ENCODE results near the gene BCL2. TPM values are rescaled to one million over a fixed set of nuclear protein-coding genes. Genes with fewer than 3 reads are reported as not detected.
A peak's percentile ranks its signal among the peaks of the same experiment; 100 is the strongest.

Gene BCL2
- total RNA-seq, 2 donors from 2014 or later, result 56.5 to 83.5 TPM

GRCh38 chr18:63138436-63139340, 180.9 kb downstream of the BCL2 start:
- peaks cover 14 to 49% of the 10 kb centered on the region in 2 donors for H3K36me3 Mint-ChIP-seq
- ATAC-seq, result peak; percentile 48 to 52
- peak overlapping the region; percentile 75 to 83 for H3K27ac Mint-ChIP-seq
- DNase-seq (ENCODE audit: low spot score in 2 of 2), result no peak
- H3K9me3 Mint-ChIP-seq, result peaks cover 3 to 35% of the 10 kb centered on the region in 2 donors

DNA sequence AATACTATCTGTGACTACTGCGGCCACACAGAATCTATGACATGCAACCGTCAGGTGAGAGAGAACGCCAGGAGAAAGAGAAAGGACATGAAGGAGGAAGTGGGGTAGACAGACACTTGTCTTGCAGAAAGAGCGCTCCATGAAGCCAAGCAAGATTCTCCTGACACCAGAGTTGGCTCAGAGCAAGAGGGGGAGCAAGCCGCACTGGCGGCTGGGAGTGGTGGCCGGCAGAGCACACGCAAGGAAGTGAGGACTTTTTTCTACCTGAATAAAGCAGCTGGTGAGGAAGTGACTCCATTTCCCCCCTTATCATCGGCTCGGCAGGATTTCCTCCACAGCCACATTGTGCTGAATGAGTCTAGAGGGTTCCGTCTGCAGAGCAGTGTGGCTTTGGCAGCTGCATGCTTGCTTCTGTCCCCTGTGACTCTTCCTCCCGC, 181.6 kb downstream of the BCL2 start:
- ATAC-seq (peak; percentile 80 to 89), DNase-seq (ENCODE audit: low spot score in 2 of 2) (no peak)
- Mint-ChIP-seq H3K9me3 (peaks cover 3 to 35% of the 10 kb centered on the region in 2 donors), H3K36me3 (peaks cover 14 to 49% of the 10 kb centered on the region in 2 donors), H3K27ac (peak overlapping the region; percentile 83 to 85)

DNA sequence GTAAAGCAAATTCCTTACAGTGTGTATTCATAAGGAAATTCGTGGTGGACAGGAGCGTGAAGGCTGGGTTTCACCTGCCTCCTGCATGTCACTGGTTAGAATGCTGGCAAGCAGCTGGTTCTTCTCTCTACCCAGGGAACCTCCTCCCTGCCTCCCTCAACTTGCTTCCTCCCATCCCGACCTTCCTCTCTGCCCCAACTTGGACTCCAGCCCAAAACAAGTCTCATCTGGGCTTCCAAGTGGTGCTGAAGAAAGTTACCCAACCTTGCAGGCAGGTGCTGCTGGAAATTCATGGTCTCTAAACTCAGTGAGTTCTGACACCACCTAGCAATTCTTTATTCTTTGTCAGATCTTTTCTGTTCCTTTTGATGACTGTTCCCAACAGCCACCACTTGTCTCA, 184.5 kb downstream of the BCL2 start:
- no peak for ATAC-seq
- peaks cover under 1 to 30% of the 10 kb centered on the region in 2 donors for H3K36me3 Mint-ChIP-seq
- H3K9me3 Mint-ChIP-seq, result peaks cover 0 to 23% of the 10 kb centered on the region in 2 donors
- peak overlapping the region in 1 of 2 donors; percentile 1 for H3K27ac Mint-ChIP-seq
- DNase-seq (ENCODE audit: low spot score in 2 of 2), result no peak

DNA sequence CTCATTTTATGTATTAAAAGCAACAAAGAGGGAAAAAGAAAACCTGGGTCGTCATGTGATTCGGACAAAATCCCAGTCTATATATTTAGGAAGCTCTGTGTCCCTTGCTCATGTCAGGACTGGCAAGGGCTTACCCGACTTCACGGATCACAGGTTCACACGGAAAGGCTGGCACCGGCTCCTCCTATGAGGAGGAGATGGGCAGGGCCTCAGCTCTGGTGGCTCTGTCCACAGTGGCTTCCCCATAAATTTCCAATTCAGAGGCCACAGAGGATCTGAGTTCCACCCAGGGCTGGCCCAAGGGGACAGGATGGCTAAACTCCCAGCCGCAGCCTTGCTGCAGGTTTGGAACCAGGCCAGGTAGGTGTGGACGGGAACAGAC, 186.8 kb downstream of the BCL2 start:
- peaks cover 0 to 19% of the 10 kb centered on the region in 2 donors for H3K9me3 Mint-ChIP-seq
- peak overlapping the region in 1 of 2 donors; percentile 38 for H3K27ac Mint-ChIP-seq
- peaks cover 0 to 29% of the 10 kb centered on the region in 2 donors for H3K36me3 Mint-ChIP-seq
- ATAC-seq, result no peak
- no peak for DNase-seq (ENCODE audit: low spot score in 2 of 2)

GRCh38 chr18:63131959-63132818, 187.4 kb downstream of the BCL2 start:
- Mint-ChIP-seq H3K36me3 (peaks cover 0 to 32% of the 10 kb centered on the region in 2 donors), H3K9me3 (peaks cover 0 to 18% of the 10 kb centered on the region in 2 donors), H3K27ac (peak overlapping the region; percentile 12 to 38)
- ATAC-seq (peak; percentile 39 to 43), DNase-seq (ENCODE audit: low spot score in 2 of 2) (no peak)

DNA sequence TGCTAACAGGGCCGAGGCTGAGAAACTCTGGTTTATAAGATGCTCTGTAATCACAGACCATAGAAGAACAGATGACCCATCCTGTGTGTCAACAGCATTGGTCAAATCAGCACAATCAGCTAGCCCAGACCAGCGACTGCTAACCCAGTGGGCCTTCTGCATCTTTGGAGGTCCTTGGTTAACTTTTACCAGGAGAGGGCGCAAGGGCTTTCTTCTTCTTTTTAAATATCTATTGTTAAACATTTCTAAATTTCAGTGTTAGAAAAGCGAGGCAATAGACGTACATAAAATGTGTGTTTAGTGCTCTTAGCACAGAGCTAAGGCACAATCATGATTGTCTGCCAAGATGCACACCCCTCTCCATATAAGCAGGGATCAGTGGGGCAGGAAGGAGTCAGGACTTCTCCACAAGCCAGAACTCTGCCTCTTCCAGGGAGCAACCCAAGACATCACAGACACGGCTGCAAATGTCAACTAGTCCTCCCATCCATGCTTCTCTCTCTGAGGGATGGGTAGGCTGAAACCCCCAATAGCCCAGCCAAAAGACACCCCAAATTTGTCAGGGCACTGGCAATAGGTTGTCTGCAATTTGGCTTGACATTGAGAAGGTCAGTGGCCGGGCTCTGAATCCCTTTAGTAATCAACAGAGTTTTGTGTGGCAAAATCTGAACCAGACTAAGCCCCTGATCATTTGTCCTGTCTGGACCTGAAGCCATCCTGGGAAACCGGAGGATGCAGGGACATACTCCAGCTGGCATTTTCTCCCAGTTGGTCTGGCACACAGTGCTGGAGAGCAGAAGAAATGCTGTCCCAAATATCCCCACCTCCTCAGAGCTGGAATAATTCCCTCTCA, 188.2 kb downstream of the BCL2 start:
- H3K36me3 Mint-ChIP-seq, result peaks cover 0 to 28% of the 10 kb centered on the region in 2 donors
- DNase-seq (ENCODE audit: low spot score in 2 of 2), result peak in 1 of 2 donors; percentile 50
- H3K27ac Mint-ChIP-seq, result peak overlapping the region; percentile 30 to 55
- ATAC-seq, result peak; percentile 46 to 70
- peaks cover 0 to 11% of the 10 kb centered on the region in 2 donors for H3K9me3 Mint-ChIP-seq

DNA sequence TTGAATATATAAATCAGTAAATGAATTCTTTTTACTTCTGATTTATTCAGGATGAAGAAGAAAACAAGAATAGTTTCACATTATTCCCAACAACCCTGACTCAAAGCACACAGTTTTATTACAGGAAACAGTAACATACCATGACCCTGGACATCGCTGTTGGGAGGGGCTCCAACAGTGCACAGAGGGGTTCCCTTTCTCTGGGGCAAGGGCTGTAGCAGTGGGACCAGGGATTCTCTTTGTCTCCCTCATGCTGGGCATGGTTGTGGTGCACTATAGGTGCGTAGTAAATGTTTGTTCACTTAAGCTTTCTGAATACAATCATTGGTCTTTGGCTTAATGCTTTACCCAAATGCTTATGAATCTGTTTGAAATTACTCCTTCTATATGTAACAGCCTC, 189.4 kb downstream of the BCL2 start:
- ATAC-seq, result no peak
- no peak for DNase-seq (ENCODE audit: low spot score in 2 of 2)
- Mint-ChIP-seq H3K36me3 (peaks cover 0 to 16% of the 10 kb centered on the region in 2 donors), H3K27ac (no peak overlapping the region), H3K9me3 (no peaks in the 10 kb centered on the region)

DNA sequence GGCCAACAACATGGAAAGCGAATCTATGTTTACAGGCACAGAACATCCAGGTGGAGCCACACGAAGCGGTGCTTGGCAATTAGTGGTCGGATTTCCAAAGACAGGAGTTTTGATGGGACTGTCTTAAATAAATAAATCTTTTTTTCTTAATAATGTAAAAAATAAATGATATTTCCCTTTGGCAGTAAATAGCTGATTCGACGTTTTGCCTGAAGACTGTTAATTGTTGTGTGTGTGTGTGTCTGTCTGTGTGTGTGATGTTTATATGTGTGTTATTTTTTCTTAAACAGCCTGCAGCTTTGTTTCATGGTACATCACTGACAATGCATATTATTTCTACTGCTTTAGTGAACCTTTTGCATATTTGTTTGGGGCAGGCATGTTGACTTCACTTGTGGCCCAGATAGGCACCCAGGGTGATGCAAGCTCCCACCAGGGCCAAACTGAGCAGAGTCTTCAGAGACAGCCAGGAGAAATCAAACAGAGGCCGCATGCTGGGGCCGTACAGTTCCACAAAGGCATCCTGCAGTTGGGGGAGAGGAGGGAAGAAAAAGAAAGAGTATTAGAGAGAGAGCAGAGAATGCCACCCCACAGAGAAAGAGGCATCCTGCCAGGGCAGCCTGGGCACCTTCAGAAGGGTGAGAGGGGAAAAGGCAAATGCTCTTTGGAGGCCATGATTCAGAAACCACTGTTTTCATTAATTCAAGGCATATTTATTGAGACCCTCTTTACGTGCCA, 191.2 kb downstream of the BCL2 start:
- Mint-ChIP-seq H3K36me3 (peaks cover 0 to 16% of the 10 kb centered on the region in 2 donors), H3K27ac (peak overlapping the region in 1 of 2 donors; percentile 96), H3K9me3 (no peaks in the 10 kb centered on the region)
- ATAC-seq (no peak), DNase-seq (ENCODE audit: low spot score in 2 of 2) (no peak)

DNA sequence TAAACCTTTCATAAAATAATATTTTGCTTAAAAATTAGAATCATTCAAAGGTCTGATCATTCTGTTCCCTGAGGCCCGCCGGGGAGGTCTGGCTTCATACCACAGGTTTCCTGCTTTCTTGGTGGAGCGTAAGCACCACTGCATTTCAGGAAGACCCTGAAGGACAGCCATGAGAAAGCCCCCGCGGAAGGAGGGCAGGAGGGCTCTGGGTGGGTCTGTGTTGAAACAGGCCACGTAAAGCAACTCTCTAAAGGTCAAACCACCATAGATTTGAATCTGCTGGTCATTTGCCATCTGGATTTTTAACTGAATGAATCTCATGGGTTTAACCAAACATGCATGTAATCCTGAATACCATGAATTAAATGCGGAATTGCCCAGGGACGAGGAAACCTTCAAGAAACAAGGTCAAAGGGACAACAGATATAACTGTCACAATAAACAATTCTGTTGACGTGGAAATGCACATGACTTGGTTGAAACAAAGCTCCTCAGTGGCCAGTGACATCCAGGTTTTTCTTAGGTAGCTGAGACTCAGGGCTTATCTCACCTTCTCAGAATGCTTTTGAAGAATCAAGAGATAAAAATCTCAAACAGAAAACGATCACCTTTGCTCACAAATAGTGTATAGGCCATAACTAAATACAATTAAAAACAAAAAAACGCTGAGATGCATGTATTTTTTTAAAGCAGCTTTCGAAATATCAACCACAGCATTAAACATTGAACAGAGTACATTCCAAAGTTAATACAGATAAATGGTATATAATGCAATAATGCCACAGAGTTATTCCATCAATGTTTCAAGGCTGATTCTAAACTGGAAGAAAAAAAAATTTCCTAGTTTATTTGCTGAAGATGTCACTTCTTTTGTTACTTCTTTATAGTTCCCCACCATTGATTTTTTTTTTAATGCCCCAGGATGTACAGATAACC, 193.2 kb downstream of the BCL2 start:
- Mint-ChIP-seq H3K27ac (peak overlapping the region; percentile 12 to 29), H3K9me3 (no peaks in the 10 kb centered on the region), H3K36me3 (peaks cover 0 to 16% of the 10 kb centered on the region in 2 donors)
- DNase-seq (ENCODE audit: low spot score in 2 of 2) (no peak), ATAC-seq (no peak)

GRCh38 chr18:63120620-63121019, 198.9 kb downstream of the BCL2 start:
- ATAC-seq, result no peak
- H3K27ac Mint-ChIP-seq, result no peak overlapping the region

GRCh38 chr18:63119647-63120046, 199.9 kb downstream of the BCL2 start:
- no peaks in the 10 kb centered on the region for H3K9me3 Mint-ChIP-seq
- DNase-seq (ENCODE audit: low spot score in 2 of 2), result no peak
- no peak overlapping the region for H3K27ac Mint-ChIP-seq
- no peaks in the 10 kb centered on the region for H3K36me3 Mint-ChIP-seq
- ATAC-seq, result peak; percentile 48 to 59

More at GRCh38 chr18:63120620-63121019, 198.9 kb downstream of the BCL2 start:
- Mint-ChIP-seq H3K9me3 (no peaks in the 10 kb centered on the region), H3K36me3 (no peaks in the 10 kb centered on the region)
- DNase-seq (ENCODE audit: low spot score in 2 of 2), result no peak

GRCh38 chr18:63113899-63114565, 205.5 kb downstream of the BCL2 start:
- Mint-ChIP-seq H3K27ac (no peak overlapping the region), H3K36me3 (peaks cover 0 to 6% of the 10 kb centered on the region in 2 donors), H3K9me3 (peaks cover 5 to 7% of the 10 kb centered on the region in 2 donors)
- DNase-seq (ENCODE audit: low spot score in 2 of 2) (no peak), ATAC-seq (peak in 1 of 2 donors; percentile 29)

DNA sequence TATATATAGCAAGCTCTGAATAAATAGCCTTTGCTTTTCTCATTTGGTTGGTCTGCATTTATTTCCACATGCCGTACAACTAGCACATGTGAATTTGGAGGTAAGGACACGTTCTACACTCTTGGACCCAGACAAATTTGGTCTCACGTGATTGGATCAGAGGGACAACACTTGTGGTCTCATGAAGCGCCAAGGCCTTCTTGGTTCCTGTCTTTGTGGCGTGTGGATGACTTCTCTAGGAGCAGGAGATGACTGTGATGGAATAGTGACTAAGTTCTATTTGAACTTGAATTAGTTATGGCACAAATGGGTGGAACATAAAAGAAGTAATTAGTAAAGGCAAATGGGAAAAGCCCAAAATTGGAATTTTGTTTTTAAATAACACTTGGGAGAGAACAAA, 206.9 kb downstream of the BCL2 start:
- DNase-seq (ENCODE audit: low spot score in 2 of 2) (no peak), ATAC-seq (no peak)
- Mint-ChIP-seq H3K27ac (no peak overlapping the region), H3K9me3 (peaks cover 5 to 7% of the 10 kb centered on the region in 2 donors), H3K36me3 (peaks cover 0 to 6% of the 10 kb centered on the region in 2 donors)
